Spleen (tissue), 7 donors: ENCODE data around the gene CCNA1.

Experiments used
- CTCF ChIP-seq, 11 experiments: fragments of 200-600 bp in 7 of 11; fragments of 450-650 bp in 4 of 11; sonication (generic) in 4 of 11; IDR thresholded peaks in 8 of 11; conservative IDR thresholded peaks in 3 of 11; 1 replicate in 7 of 11; 2 replicates in 4 of 11; pipeline versions ENCODE4 v1.4.0 to v1.8.0; 2016 to 2021; ENCODE audit warnings: antibody characterized with exemption in 11 of 11, inconsistent platforms in 4 of 11, mild to moderate bottlenecking in 1 of 11
- POLR2A ChIP-seq, 3 donors: fragments of 450-650 bp; IDR thresholded peaks; one replicate each; pipeline ENCODE4 v1.5.1; 2017; ENCODE audit warnings: antibody characterized with exemption in 3 of 3, mild to moderate bottlenecking in 1 of 3
- POLR2AphosphoS5 ChIP-seq, 3 donors: sonication (generic); formaldehyde crosslinking; IDR thresholded peaks; one replicate each; pipeline ENCODE4 v1.5.1; 2017; ENCODE audit warnings: antibody characterized with exemption in 3 of 3
- donor health status: DM: no; HTN: no; CAD: no; lungs with moderate emphysema.
- donor health status: DM: no; HTN: no; CAD: no.
- donor health status: DM: no; HTN: no; CAD: no.

GRCh38 chr13:36456577-36456976 is 24.3 kb downstream of the CCNA1 start:
- TF ChIP-seq CTCF (IDR thresholded peaks at IDR 0.05 in 8 of 11, conservative IDR thresholded peaks at IDR 0.05 in 3 of 11), result no peak
- no peak for TF ChIP-seq POLR2A (IDR thresholded peaks at IDR 0.05)
- no peak for TF ChIP-seq POLR2AphosphoS5 (IDR thresholded peaks at IDR 0.05)
